DND-41 (cell line): ENCODE results near the gene CACNB3.
"Not testable (repeated sequence)": the region's sequence is repeated elsewhere in the genome, so short reads cannot be mapped to it uniquely, and the experiment has no call there.

ENCODE experiments used
- CTCF ChIP-seq: IDR thresholded peaks from 2 replicates; pipeline ENCODE4 v1.5.1; 2012; ENCODE audit warnings: borderline replicate concordance, low read length, moderate library complexity, mild to moderate bottlenecking; ENCODE audit not compliant: poor library complexity, severe bottlenecking; ENCODE audit errors: extremely low read depth
- EZH2 ChIP-seq: IDR thresholded peaks from 3 replicates; pipeline ENCODE4 v1.6.1; 2012; ENCODE audit warnings: borderline replicate concordance, low read depth, mild to moderate bottlenecking, moderate library complexity, low read length, inconsistent platforms; ENCODE audit not compliant: severe bottlenecking

DNA sequence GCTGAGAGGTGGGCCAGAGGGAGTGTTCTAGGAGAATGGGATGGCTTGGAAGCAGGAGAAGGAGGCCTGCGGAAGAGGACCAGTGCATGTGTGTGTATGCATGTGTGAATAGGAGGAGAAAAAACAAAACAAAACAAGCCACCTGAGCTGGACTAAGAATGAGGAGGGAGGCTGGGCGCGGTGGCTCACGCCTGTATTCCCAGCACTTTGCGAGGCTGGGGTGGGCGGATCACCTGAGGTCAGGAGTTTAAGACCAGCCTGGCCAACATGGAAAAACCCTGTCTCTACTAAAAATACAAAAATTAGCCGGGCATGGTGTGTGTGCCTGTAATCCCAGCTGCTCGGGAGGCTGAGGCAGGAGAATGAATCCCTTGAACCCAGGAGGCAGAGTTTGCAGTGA is 55.2 kb downstream of the CACNB3 start:
- TF ChIP-seq CTCF, EZH2: not testable (repeated sequence)
